T-helper 1 cell treated with Interleukin-12 subunit alpha and Interleukin-12 subunit beta and Interleukin-4 antibody, amounts not matched to agents 30 μg/mL and 1 μg/mL, for 36 hours (primary cell): ENCODE measurements around the gene SUPT5H.
"Not testable (repeated sequence)": the region's sequence is repeated elsewhere in the genome, so short reads cannot be mapped to it uniquely, and the experiment has no call there.

Experiments used
- H3K27ac Mint-ChIP-seq: one replicate; pipeline ENCODE4 v1.8.0; 2021; ENCODE audit warnings: mild to moderate bottlenecking, mixed read lengths
- H3K27me3 Mint-ChIP-seq: one replicate; pipeline ENCODE4 v1.8.0; 2021; ENCODE audit warnings: low read depth, mixed read lengths
- H3K36me3 Mint-ChIP-seq: one replicate; pipeline ENCODE4 v1.8.0; 2021; ENCODE audit warnings: low read depth, mixed read lengths
- H3K4me1 Mint-ChIP-seq: one replicate; pipeline ENCODE4 v1.8.0; 2021; ENCODE audit warnings: low read depth, mixed read lengths
- H3K4me3 Mint-ChIP-seq: one replicate; pipeline ENCODE4 v1.8.0; 2021; ENCODE audit warnings: mild to moderate bottlenecking, moderate library complexity, mixed read lengths
- H3K9me3 Mint-ChIP-seq: one replicate; pipeline ENCODE4 v1.8.0; 2021; ENCODE audit warnings: mixed read lengths

Gene SUPT5H

DNA sequence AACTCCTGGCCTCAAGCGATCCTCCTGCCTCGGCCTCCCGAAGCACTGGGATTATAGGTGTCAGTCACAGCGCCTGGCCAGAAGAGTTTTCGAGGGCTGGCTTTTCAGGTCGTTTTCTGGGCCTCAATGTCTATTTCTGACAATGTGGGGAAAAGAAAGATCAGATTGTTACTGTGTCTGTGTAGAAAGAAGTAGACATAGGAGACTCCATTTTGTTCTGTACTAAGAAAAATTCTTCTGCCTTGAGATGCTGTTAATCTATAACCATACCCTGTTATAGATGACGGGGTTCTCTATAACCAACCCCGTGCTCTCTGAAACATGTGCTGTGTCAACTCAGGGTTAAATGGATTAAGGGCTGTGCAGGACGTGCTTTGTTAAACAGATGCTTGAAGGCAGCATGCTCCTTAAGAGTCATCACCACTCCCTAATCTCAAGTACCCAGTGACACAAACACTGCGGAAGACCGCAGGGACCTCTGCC, 34.0 kb downstream of the SUPT5H start:
- peak overlapping the region; percentile 86 for H3K27ac Mint-ChIP-seq
- peaks cover 19% of the 10 kb centered on the region for H3K36me3 Mint-ChIP-seq
- H3K4me3 Mint-ChIP-seq: peak overlapping the region; percentile 90
- not testable (repeated sequence) for H3K9me3 Mint-ChIP-seq, H3K27me3 Mint-ChIP-seq
- H3K4me1 Mint-ChIP-seq: peaks cover 19% of the 10 kb centered on the region

DNA sequence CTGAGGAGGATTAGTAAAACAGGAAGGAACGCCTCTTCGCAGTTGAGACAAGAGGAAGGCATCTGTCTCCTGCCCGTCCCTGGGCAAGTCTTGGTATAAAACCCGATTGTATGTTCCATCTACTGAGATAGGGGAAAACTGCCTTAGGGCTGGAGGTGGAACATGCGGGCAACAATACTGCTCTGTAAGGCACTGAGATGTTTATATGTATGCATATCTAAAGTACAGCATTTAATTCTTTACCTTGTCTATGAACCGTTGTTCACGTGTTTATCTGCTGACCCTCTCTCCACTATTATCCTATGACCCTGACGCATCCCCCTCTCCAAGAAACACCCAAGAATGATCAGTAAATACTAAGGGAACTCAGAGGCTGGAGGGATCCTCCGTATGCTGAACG, 34.5 kb downstream of the SUPT5H start:
- Mint-ChIP-seq H3K4me3 (peak overlapping the region; percentile 90), H3K27me3 (no peaks in the 10 kb centered on the region), H3K27ac (peak overlapping the region; percentile 86), H3K4me1 (peaks cover 19% of the 10 kb centered on the region), H3K36me3 (peaks cover 14% of the 10 kb centered on the region), H3K9me3 (no peaks in the 10 kb centered on the region)

DNA sequence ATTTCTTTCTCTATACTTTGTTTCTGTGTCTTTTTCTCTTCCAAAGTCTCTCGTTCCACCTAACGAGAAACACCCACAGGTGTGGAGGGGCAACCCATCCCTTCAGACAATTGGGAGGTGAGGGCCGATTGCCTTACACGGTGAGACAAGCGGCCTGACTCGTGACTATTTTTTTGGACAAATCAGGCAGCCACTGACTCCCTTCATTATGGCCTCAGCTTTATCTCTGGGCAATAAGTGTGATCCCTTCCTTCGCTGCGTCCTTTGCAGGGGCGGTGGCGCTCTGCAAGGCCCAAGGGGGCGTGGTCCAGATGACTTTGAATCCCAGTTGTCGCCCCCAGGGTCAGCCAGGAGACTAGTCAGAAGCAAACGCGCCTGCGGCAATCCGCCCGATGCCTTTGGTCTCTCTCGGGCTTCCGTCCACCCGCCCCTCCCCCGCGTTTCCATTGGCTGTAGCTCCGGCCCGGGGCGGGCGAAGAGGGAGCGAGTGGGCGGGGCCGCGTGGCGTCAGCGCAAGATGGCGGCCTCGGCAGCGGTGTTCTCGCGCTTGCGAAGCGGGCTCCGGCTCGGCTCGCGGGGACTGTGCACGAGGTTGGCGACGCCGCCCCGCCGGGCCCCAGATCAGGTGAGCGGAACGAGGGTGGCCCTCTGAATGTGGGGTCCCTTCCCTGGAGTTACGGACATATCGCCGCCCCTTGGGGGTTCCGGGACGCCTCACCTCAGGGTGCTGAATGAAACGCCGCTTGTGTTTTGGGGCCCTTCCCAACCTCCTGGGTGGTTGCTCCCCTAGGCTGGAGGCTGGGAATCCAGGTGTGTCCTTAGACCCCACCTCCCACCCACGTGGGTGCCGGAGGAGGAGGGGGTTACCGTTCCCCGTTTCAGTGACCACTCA, 35.2 kb downstream of the SUPT5H start, which contains the start of gene TIMM50:
Gene TIMM50 (plus strand): TSS at position 502 of the 892 bp plus-strand sequence. CDS start 16 bp downstream, at position 518.
- Mint-ChIP-seq H3K27me3 (no peaks in the 10 kb centered on the region), H3K9me3 (no peaks in the 10 kb centered on the region), H3K4me3 (peak within 1 kb of the TSS; percentile 90), H3K27ac (peak within 1 kb of the TSS; percentile 86), H3K4me1 (peaks cover 19% of the 10 kb centered on the region), H3K36me3 (peaks cover 10% of the 10 kb centered on the region)

DNA sequence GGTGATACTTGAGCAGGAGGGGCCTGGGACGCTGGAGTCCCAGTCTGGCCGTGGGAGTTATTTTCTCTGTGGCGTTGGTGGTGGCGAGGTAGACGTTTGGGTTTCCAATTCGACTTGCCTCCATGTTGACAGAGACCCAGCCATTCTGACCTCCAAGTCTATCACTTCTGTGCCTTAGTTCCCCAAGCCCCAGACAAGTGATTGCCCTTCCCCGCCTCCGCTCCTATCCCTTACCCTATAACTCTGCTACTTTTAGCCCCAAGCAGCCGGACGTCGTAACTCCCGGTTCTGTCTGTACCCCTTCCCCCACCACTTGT, 35.8 kb downstream of the SUPT5H start:
- H3K4me3 Mint-ChIP-seq: peak overlapping the region; percentile 90
- H3K4me1 Mint-ChIP-seq: peaks cover 19% of the 10 kb centered on the region
- peak overlapping the region; percentile 79 for H3K27ac Mint-ChIP-seq
- peaks cover 9% of the 10 kb centered on the region for H3K36me3 Mint-ChIP-seq
- no peaks in the 10 kb centered on the region for H3K27me3 Mint-ChIP-seq
- H3K9me3 Mint-ChIP-seq: no peaks in the 10 kb centered on the region

DNA sequence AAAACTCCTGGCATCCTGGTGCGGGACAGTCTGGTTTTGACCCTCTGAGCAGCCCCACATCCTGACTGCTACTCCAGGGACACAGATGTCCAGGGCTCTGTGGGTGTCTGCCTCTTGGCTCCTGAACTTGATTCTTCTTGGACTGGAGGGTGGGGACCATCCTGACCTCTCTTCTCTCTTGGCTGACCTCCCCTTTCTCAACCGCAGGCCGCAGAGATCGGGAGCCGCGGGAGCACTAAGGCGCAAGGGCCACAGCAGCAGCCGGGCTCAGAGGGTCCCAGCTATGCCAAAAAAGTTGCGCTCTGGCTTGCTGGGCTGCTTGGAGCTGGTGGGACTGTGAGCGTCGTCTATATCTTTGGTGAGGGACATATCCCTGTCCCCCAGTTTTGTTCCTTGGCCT, 36.3 kb downstream of the SUPT5H start:
- Mint-ChIP-seq H3K4me3 (peak overlapping the region; percentile 90), H3K36me3 (peaks cover 10% of the 10 kb centered on the region), H3K27ac (peak overlapping the region; percentile 79), H3K4me1 (peaks cover 20% of the 10 kb centered on the region), H3K9me3 (no peaks in the 10 kb centered on the region), H3K27me3 (no peaks in the 10 kb centered on the region)

DNA sequence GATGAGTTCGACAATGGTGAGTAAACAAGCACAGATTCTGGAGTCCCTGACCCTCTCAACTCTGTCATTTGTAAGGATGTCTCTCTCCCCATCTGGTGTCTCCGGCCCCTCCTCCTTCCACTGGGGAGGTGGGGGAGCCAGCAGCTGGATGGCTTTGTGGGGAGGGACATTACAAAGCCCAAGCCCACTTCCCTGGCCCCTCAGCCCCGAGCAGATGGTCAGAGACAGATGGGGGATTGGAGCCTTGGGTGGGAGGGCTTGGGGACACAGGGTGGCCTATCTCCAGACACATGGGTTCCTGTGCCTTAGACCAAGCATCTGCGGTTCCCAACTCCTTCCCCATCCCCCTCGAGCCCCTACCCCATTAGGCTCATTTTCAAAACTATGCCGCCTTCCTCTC, 37.8 kb downstream of the SUPT5H start:
- no peak overlapping the region for H3K27ac Mint-ChIP-seq

DNA sequence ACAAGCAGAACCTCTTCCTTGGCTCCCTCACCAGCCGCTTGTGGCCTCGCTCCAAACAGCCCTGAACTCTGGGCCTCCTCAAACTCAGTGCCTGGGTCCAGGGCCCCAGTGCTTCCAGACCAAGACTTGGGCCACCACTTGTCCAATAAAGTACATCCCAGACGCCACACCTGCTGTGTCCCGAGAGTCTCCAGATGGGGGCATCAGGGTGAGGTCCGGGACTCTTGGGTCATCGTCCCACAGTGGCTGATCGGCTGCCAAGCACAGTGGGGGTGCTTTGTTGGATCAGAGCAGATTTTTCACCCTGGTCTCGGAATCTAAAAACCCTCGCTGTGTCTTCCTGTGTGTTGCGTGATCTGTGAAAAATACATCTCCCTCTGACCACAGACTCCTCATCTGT, 44.4 kb downstream of the SUPT5H start:
- Mint-ChIP-seq H3K9me3 (no peaks in the 10 kb centered on the region), H3K36me3 (peaks cover 22% of the 10 kb centered on the region), H3K27ac (no peak overlapping the region), H3K4me1 (peaks cover 3% of the 10 kb centered on the region), H3K4me3 (no peak overlapping the region), H3K27me3 (no peaks in the 10 kb centered on the region)

More for the DNA sequence above, 37.8 kb downstream of the SUPT5H start:
- Mint-ChIP-seq H3K4me3 (no peak overlapping the region), H3K27me3 (no peaks in the 10 kb centered on the region), H3K9me3 (no peaks in the 10 kb centered on the region), H3K36me3 (peaks cover 11% of the 10 kb centered on the region), H3K4me1 (peaks cover 22% of the 10 kb centered on the region)

DNA sequence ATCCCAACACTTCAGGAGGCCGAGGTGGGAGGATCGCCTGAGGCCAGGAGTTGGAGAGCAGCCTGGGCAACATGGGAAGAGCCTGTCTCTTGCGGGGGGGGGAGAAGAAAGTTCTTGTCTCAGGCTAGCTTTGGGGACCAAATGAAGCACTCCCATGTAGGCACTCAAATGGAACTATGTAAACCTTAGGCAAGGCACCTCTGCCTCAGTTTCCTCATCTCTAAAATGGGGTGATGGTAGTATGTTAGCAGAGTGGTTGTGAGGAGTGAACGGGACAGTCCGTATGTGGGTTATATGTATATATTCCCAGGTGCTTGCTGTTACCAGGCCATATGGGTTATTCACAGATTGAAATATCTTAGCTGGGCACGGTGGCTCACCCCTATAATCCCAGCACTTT, 46.8 kb downstream of the SUPT5H start:
- Mint-ChIP-seq H3K4me3 (no peak overlapping the region), H3K27ac (no peak overlapping the region), H3K27me3 (peaks cover 14% of the 10 kb centered on the region), H3K36me3 (peaks cover 14% of the 10 kb centered on the region), H3K9me3 (no peaks in the 10 kb centered on the region), H3K4me1 (no peaks in the 10 kb centered on the region)

DNA sequence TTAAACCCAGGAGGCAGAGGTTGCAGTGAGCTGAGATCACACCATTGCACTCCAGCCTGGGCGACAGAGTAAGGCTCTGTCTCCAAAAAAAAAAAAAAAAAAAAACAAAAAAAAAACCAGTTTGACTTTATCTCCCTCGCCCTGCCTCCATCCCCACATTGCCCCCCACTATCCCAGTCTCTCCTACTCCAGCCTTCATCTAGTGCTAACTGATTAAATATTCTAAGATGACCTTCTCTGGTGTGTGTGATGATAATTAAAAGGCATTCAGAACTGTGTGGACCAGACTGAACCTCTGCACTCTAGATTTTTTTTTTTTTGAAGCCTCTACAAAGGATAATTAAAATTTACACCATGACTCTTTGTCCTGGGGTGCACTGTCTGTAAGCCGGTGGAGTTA, 47.4 kb downstream of the SUPT5H start:
- no peak overlapping the region for H3K4me3 Mint-ChIP-seq
- H3K27me3 Mint-ChIP-seq: peaks cover 20% of the 10 kb centered on the region
- H3K36me3 Mint-ChIP-seq: peaks cover 14% of the 10 kb centered on the region
- no peaks in the 10 kb centered on the region for H3K9me3 Mint-ChIP-seq
- no peak overlapping the region for H3K27ac Mint-ChIP-seq
- no peaks in the 10 kb centered on the region for H3K4me1 Mint-ChIP-seq

DNA sequence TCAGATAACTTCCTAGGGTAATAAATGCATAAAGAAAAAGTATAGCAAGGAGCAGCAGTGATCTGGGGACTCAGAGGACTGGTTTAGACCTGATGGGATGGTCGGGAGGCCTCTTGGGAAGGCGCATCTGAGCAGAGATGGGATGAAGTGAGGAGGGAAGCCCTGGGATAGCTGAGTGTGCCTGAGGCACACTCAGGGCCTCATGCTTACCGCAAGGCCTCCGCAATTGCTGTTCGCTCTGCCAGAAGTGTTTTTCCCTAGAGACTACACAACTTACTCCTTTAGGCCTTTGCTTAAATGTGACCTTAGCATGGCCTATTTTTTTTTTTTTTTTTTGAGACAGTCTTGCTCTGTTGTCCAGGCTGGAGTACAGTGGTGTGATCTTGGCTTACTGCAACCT, 49.3 kb downstream of the SUPT5H start:
- H3K27ac Mint-ChIP-seq: no peak overlapping the region

DNA sequence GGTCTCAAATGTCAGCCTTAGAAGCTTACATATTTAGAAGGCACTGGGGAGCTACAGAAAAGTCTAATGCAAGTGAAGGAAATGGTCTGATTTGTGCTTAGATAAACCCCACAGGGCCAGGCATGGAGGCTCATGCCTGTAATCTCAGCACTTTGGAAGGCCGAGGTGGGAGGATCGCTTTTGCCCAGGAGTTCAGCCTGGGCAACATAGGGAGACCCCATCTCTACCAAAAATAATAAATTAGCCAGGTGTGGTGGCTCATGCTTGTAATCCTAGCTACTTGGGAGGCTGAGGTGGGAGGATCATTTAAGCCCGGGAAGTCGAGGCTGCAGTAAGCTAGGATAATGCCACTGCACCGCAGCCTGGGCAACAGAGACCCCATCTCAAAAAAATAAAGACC, 50.7 kb downstream of the SUPT5H start:
- H3K4me1 Mint-ChIP-seq: peaks cover 13% of the 10 kb centered on the region
- H3K27me3 Mint-ChIP-seq: peaks cover 49% of the 10 kb centered on the region
- no peak overlapping the region for H3K4me3 Mint-ChIP-seq
- H3K36me3 Mint-ChIP-seq: peaks cover 6% of the 10 kb centered on the region
- H3K9me3 Mint-ChIP-seq: no peaks in the 10 kb centered on the region
- H3K27ac Mint-ChIP-seq: no peak overlapping the region

More for the DNA sequence above, 49.3 kb downstream of the SUPT5H start:
- Mint-ChIP-seq H3K36me3 (peaks cover 11% of the 10 kb centered on the region), H3K9me3 (no peaks in the 10 kb centered on the region), H3K4me1 (peaks cover 10% of the 10 kb centered on the region), H3K4me3 (no peak overlapping the region), H3K27me3 (peaks cover 36% of the 10 kb centered on the region)

DNA sequence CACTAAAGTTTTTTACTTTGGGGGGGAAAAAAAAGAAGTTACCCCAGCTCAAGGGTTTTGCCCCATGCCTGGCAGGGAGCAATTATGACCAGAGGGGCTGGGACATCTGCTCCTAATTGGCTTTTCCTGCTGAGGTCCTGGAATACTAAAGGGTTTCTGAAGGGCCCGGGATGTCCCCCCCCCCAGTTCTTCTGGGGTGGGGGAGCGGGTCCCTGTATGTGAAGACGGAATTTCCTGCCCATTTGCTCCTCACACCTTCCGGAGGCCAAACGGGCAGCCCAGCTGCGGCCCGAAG, 52.3 kb downstream of the SUPT5H start:
- Mint-ChIP-seq H3K4me1 (peaks cover 13% of the 10 kb centered on the region), H3K27ac (no peak overlapping the region), H3K27me3 (peaks cover 56% of the 10 kb centered on the region), H3K4me3 (no peak overlapping the region), H3K9me3 (no peaks in the 10 kb centered on the region), H3K36me3 (peaks cover 6% of the 10 kb centered on the region)

DNA sequence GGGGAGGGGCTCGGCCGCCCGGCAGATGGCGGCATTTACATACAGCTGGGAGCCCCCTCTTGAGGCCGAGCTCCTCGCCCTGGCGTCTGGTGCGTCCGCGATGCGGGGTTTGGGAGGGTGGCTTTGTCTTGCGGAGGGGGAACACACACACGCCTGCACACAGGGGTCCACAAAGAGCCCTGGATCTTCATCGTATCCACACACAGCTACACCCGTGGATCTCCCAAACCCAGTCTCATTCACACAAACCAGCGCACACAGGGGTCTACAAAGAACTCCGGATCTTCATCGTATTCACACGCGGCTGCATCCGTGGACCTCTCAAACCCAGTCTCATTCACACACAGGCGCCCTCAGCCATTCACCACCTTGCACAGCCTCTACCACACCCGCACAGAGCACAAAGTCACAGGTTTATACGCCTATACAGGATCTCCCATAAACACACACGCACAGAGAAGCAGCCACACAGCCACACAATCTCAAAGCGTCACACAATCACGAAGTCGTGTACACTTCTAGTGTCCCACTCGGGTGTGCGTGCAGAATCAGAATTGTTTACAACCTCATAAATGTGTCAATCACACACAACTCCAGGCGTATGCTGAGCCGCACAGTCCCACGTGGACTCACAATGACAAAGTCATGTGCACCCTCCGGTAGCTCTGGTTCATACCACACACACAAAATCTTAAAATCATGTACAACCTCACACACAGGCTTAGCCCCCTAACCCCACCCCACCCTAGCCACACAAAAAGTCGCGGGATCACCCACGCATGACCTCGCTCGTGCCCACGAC, 52.8 kb downstream of the SUPT5H start:
- Mint-ChIP-seq H3K4me1 (peaks cover 15% of the 10 kb centered on the region), H3K4me3 (peak overlapping the region; percentile 25), H3K27ac (no peak overlapping the region), H3K9me3 (no peaks in the 10 kb centered on the region), H3K36me3 (peaks cover 5% of the 10 kb centered on the region), H3K27me3 (peaks cover 58% of the 10 kb centered on the region)

DNA sequence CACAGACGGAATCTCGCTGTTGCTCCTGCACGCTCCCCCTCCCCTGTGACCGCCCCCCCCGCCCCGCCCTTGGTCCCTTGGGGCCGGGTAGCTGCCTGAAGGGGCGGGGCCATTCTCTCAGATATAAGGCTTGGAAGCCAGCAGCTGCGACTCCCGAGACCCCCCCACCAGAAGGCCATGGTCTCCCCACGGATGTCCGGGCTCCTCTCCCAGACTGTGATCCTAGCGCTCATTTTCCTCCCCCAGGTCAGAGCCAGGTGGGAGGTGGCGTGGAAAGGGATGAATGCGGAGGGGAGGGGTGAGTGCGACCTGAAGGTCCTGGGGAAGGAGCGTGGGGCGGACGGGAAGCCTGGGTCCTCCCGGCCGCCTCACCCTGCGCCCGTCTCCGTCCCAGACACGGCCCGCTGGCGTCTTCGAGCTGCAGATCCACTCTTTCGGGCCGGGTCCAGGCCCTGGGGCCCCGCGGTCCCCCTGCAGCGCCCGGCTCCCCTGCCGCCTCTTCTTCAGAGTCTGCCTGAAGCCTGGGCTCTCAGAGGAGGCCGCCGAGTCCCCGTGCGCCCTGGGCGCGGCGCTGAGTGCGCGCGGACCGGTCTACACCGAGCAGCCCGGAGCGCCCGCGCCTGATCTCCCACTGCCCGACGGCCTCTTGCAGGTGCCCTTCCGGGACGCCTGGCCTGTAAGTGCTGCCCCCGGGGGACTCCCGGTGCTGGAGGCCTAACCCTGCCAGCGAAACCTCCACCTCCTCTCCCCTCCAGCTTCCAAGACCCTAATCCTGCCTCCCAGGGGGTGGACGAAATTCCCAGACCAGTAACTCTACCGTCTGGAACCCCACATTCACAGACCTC, 53.6 kb downstream of the SUPT5H start, which contains the start of gene DLL3:
Gene DLL3 (plus strand): TSS at position 150 of the 845 bp plus-strand sequence. CDS start 28 bp downstream, at position 178.
- H3K4me3 Mint-ChIP-seq: peak within 1 kb of the TSS; percentile 25
- H3K36me3 Mint-ChIP-seq: peaks cover 5% of the 10 kb centered on the region
- H3K9me3 Mint-ChIP-seq: no peaks in the 10 kb centered on the region
- peaks cover 20% of the 10 kb centered on the region for H3K4me1 Mint-ChIP-seq
- H3K27ac Mint-ChIP-seq: no peak within 1 kb of the TSS
- H3K27me3 Mint-ChIP-seq: peaks cover 67% of the 10 kb centered on the region
